ENCODE measurements around the gene LRRC37A2.
"Not testable (repeated sequence)": the region's sequence is repeated elsewhere in the genome, so short reads cannot be mapped to it uniquely, and the experiment has no call there.

- TF ChIP-seq CTCF (IDR thresholded peaks at IDR 0.05; ENCODE audit: insufficient read depth, low read length, poor library complexity, severe bottlenecking); EZH2phosphoT487 (conservative IDR thresholded peaks at IDR 0.05; ENCODE audit: low read length): not testable (repeated sequence)
Observed at GRCh38 chr17:46512168-46512567, at the start of gene LRRC37A2.
